H7 (cell line): ENCODE measurements around the gene RBM6. TPM values are rescaled to one million over a fixed set of nuclear protein-coding genes. Genes with fewer than 3 reads are reported as not detected.

Source experiments
- DNase-seq: peaks from one replicate; pipeline ENCODE4 v3.0.0; 2012
- H3K27me3 ChIP-seq: 2 replicates; pipeline ENCODE4 v1.6.0; 2011; ENCODE audit warnings: mild to moderate bottlenecking, low read length; ENCODE audit not compliant: control insufficient read depth, insufficient read depth
- H3K36me3 ChIP-seq: replicated peaks from 2 replicates; pipeline ENCODE4 v1.5.1; 2011; ENCODE audit warnings: low read length; ENCODE audit not compliant: control insufficient read depth, insufficient read depth
- H3K4me3 ChIP-seq: 2 replicates; pipeline ENCODE4 v1.5.1; 2011; ENCODE audit warnings: low read depth, mild to moderate bottlenecking, control low read depth, low read length, moderate library complexity; ENCODE audit not compliant: insufficient read depth
- total RNA-seq: library from RNA; depleted of rRNA; stranded (reverse); fragments of >200 nt; shearing (Covaris generic); gene quantifications from 2 replicates; pipeline ENCODE4 v1.2.3, GENCODE V29; 2014

RBM6 gene
- total RNA-seq, 1 experiment from 2014 or later: 41.6 TPM

DNA sequence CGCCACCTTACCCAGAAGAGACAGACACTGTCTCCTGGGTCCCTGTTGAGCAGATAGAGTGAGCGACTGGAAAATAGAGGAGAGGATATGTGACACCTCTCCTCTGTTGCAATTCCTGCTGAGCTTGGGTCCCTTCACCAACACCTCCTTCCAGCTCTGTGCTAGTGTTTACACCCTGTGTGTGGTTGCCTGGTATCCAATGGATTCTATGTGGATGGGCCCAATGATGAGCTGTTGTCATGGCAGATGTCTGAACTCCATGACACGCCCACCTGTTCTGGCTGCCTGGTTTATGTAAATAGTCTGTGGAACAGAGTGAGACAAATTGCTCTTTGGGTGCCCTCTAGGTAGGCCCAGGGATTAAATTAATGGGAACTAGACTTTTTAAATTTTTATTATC, 172.5 kb downstream of the RBM6 start:
- Histone ChIP-seq H3K36me3 (peaks cover 62% of the 10 kb centered on the region), H3K27me3 (no peaks in the 10 kb centered on the region), H3K4me3 (no peak overlapping the region)
- no peak for DNase-seq

DNA sequence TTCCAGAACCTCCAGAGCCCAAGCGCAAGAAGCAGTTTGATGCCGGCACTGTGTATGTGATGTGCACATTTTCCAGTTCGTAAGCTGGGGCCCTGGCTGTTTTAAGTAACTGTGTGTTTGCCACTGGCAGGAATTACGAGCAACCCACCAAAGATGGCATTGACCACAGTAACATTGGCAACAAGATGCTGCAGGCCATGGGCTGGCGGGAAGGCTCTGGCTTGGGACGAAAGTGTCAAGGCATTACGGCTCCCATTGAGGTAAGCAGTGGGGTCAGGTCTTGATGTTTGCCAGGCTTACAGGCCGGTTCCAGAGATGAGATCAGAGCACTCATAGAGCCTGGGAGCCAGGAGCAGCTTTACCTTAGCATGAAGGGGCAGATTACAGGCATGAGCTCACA, 177.2 kb downstream of the RBM6 start:
- Histone ChIP-seq H3K27me3 (no peaks in the 10 kb centered on the region), H3K36me3 (peaks cover 48% of the 10 kb centered on the region), H3K4me3 (no peak overlapping the region)
- no peak for DNase-seq

DNA sequence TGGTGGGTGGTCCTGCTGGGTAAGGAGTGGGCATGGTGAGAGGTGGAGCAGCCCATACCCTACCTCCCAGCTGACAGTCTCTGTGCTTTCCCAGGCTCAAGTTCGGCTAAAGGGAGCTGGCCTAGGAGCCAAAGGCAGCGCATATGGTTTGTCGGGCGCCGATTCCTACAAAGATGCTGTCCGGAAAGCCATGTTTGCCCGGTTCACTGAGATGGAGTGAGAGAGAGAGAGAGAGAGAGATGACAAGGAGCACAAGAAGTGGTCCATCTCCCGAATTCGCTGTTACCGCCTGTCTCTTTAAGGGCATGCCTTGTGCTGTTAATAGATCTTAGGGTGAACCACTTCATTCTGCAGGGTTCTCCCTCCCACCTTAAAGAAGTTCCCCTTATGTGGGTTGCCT, 178.3 kb downstream of the RBM6 start:
- peaks cover 44% of the 10 kb centered on the region for H3K36me3 ChIP-seq
- H3K4me3 ChIP-seq: no peak overlapping the region
- H3K27me3 ChIP-seq: no peaks in the 10 kb centered on the region
- DNase-seq: no peak

DNA sequence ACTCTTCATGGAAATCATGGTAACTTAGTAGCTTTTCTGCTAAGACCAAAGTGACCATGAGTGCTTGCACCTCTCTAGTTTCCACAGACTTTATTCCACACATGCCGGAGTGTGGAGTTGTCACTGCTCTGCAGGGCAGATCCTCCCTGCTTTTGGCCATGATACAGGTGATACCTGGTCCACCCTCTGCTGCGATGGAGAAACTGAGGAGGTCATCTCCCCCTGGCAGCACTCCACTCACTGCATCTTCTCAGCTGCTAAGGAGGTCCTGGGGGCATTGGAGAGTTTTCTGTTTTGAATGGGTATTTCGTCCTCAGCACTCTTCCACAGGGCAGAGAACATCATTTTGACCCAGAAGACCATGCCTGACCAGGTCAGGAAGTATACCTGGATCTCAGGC, 179.8 kb downstream of the RBM6 start:
- DNase-seq: no peak
- Histone ChIP-seq H3K27me3 (no peaks in the 10 kb centered on the region), H3K4me3 (no peak overlapping the region), H3K36me3 (peaks cover 33% of the 10 kb centered on the region)

DNA sequence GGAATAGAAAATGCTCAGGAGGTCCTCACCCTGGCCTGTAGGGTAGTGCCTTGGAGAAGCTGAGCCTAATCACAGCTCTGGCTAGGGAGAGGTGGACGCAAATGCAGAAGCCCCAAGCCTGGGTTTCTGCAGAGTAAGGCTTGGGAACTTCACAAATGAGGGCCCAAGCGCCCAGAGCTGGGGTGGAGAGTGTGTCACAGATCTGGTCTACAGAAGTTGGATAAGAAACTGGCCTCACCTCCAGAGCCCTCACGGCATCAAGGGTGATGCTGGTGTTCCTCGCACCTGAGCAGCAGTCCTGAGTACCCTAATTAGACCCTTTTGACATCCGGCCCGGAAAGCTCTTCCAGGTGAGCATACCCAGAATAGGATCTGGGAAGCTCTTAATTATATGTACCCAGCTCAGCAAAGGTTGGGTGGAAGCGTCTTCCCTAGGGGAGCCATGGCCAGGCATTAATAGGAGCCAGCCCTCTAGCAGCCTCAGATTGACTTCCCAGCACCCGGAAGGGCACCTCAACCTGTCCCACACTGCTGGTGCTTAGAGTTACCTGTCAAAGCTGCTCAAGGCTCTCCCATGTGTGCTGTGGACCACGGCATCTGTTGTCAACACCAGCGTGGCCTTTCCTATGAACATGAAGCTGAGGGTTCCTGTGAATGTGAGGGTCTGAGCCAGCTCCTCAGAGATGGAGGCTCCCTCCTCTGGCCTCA, 180.6 kb downstream of the RBM6 start:
- Histone ChIP-seq H3K27me3 (no peaks in the 10 kb centered on the region), H3K4me3 (no peak overlapping the region), H3K36me3 (peaks cover 28% of the 10 kb centered on the region)
- DNase-seq: no peak

DNA sequence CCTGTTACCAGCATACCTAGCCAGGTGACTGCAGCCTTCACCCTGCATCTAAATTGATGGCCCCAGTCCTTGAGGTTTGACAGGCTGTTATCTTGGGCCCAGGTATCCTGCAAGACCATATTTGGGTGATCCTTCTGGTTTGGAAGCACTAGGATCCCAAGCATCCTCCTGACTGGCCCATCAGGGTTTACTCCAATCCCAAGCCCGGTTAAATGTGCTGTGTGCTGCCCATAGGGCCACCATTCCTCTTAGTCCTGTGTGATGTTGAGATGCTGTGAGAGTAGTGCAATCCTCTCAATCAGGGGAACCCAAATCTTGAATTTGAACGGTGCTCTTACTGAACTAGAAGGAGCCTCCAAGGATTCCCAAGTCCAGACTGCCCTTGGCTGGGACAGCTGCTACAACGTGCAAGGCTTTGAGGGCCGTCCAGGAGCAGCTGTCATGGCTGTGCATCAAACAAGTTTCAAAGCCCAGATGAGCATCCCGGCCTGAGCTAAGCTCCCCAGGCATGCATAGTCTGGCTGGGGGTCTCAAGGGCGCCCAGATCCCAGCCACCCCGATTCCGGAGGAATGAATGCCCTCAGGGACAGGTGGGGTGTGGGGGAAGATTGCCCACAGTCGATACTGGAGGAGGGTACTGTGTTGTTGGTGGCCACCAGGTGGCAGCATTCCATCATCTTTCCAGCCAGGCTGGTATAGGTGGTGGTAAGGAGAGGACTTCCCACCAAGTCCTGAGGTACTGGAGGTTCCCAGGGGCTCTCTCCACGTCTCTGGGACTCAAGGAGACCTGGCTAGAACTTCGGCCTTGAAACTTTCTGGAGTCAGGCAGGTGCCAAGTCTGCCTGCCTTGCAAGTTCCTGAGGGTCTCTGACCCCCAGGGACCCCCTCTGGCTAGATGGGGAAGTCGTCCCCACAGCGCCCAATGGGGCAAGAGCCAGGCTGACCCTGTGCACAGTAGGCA, 181.4 kb downstream of the RBM6 start:
- Histone ChIP-seq H3K36me3 (peaks cover 20% of the 10 kb centered on the region), H3K4me3 (no peak overlapping the region), H3K27me3 (no peaks in the 10 kb centered on the region)
- DNase-seq: peak; percentile 94

DNA sequence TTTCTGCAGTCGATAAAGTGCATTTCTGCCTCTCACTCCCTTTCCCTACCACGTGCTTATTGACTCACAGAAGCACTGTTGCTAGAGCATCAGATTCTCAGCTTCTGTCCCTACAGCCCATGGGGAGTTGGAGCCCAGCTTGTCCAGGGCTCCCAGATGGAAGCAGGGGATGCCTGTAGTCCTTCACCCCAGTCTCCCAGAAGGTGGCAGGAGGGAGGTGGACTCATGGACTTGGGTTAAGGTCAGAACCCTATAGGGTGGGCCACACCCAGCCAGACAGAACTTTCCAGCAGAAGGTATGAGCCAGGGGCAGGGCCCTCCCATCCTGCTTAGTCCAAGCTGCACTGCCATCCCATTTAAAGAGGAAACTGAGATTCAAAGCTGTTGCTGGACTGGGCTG, 182.1 kb downstream of the RBM6 start:
- no peak overlapping the region for H3K4me3 ChIP-seq
- no peaks in the 10 kb centered on the region for H3K27me3 ChIP-seq
- DNase-seq: no peak
- H3K36me3 ChIP-seq: peaks cover 14% of the 10 kb centered on the region

DNA sequence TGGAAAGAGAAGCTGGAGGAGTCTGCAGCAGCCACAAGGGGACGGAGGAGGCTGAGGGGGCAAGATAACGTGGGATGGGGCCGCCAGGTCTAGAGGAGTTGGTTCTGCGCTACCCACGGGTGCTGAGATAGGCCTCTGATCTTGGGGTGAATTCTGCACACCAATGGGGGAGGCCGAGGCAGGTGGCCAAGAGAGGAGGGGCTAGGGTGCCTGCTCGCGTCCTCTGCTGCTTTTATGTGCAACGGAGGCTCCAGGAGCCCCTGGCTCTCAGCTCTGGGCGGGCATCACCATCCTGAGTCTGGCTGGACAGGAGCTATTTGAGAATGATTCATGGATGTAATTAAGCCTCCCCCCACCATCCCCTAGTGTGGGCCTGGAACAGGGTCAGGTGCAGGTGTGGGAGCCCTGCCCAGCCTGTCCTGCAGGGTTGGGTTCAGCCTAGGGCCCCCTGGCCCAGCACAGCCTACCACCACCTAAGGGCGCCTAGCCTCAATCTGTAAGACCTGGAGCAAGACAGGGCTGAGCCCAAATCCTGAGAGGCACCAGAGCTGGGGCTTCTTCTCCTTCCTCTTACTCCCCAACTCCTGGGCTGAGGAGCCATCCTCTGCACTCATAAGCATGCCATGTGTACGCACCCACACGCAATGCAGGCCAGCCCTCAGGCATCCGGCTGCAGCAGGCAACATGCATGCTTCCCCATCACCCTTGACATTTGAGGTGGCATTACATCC, 182.9 kb downstream of the RBM6 start:
- H3K27me3 ChIP-seq: no peaks in the 10 kb centered on the region
- peak; percentile 38 for DNase-seq
- H3K4me3 ChIP-seq: no peak overlapping the region
- H3K36me3 ChIP-seq: peaks cover 7% of the 10 kb centered on the region

DNA sequence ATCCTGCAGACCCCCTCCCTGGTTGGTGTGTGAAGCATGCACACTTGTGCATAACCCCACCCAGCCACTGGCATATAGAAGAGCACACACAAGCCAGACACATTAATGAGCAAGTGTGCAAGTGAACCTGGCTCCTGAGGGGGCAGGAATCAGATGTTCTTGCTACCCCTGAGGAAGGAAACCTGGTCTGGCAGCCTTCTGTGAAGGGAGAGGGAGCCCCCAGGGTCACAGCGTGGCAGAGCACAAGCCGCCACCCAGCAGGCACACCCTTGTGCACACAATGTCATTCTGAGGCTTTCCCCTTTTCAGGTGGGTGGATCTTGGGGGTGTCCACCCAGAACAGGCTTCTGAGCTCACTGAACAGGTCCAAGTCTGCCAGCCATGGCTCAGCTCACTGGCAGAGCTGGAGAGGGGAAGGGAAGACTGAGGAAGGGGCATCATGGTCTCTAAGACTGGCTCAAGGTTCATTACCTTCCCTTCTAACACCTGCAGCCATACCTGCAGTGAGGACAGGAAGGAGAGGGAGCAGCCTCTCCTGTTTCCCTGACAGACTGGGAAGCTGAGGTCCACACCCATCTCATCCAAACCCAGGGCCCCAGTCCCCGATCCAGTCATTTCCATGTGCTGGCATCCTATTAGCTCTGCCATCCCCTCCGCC, 183.6 kb downstream of the RBM6 start:
- DNase-seq: no peak
- H3K27me3 ChIP-seq: no peaks in the 10 kb centered on the region
- peaks cover 1% of the 10 kb centered on the region; the same call in 1 of the 2 replicates for H3K36me3 ChIP-seq
- H3K4me3 ChIP-seq: no peak overlapping the region

DNA sequence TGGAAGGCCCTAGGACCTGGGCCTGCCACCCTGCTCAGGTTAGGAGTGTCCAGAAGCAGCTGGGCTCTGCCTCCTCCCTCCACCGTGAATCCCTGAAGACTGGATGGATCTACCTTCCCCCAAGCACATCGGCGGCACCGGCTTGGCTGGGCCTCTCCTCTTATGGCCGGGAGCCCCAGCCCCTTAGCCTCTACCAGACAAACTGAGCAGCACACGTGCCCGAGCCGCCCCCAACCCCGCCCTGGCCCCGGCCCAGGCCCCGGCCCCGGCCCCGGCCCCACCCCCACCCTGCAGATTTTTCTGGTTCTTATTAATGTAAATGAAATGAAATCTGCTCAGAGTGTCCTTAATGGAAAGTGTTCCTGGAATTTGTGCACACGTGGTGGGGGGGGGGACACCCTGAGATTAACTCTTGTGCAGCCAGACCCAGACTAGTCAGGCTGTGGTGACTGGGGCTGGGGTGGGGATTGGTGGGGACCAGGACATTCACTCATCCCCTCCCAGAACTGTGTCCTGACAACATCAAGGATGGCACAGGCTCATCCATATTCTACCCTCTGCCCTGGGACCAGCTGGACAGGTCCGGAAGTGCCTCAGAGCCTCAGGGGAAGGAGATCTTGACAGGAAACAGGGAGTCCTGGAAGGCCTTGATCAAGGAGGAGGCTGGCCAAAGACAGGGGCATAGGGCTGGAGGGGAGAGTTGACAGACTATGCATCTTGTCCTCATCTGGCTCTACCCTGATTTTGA, 184.3 kb downstream of the RBM6 start:
- no peaks in the 10 kb centered on the region; the same call in 1 of the 2 replicates for H3K36me3 ChIP-seq
- peak; percentile 72 for DNase-seq
- no peaks in the 10 kb centered on the region for H3K27me3 ChIP-seq
- no peak overlapping the region for H3K4me3 ChIP-seq

DNA sequence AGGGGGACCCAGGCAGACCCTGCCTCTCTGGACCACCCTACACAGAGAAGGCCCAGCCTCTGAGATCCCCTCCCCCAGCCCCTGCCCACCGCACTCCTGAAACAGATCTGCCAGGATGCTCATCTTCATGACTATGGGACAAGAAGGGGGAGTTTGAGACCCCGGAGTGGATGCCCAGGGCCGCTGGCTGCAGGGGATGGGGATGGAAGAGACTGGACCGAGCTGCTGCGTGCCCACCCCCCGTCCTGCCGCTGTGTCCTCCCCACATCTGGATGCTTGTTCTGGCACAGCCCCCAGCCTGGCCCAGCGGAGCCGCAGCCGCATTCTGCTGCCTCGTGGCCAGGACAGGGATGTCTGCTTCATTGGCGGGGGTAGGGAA, 184.8 kb downstream of the RBM6 start:
- Histone ChIP-seq H3K4me3 (no peak overlapping the region), H3K36me3 (no peaks in the 10 kb centered on the region; the same call in 1 of the 2 replicates), H3K27me3 (no peaks in the 10 kb centered on the region)
- no peak for DNase-seq

DNA sequence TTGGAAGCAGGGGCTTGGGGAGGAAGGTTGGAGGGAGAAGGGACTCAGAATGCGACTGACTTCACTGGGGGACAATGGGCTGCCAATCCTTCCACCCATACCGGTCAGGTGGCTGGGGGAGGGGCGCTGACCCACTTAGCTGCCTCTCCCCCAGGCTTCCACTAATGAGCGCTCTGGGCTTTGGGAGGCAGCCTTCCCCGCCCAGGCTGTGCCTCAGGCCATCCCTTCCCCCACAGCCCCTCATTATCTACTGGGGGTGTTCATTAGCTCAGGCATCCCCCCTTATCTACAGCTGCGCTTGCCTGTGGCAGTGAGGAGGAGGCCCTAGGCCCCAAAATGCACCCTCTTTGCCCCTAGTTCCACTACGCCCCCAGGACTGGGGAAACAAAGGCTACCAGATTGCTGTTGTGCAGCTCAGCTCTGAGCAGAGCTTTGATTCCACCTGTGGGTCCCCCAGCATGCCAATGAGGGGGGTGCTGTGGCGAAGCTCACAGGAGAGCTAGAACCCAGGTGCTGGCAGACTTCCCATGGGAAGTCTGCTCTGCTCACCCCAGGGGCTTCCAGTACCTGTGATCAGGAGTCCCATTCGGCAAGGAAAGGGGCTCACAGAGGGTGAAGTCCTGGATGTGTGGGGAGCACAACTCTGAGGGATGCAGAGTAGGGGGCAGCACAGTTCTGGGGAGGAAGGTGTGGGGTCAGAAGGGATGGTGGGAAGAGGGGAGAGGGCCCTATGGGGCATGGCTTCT, 185.8 kb downstream of the RBM6 start:
- H3K36me3 ChIP-seq: no peaks in the 10 kb centered on the region
- DNase-seq: peak; percentile 78
- H3K27me3 ChIP-seq: no peaks in the 10 kb centered on the region
- H3K4me3 ChIP-seq: no peak overlapping the region
